HG02840 (cell line): ENCODE results near the gene IGF1R.
"Not testable (repeated sequence)": the region's sequence is repeated elsewhere in the genome, so short reads cannot be mapped to it uniquely, and the experiment has no call there.

Experiments
- ATAC-seq: cut with Tn5 transposase; IDR thresholded peaks from one replicate; pipeline ENCODE4 v1.9.1; 2021; ENCODE audit warnings: mild to moderate bottlenecking, moderate library complexity, moderate number of reproducible peaks; ENCODE audit not compliant: unreplicated experiment, low FRiP score

The IGF1R gene

GRCh38 chr15:98647774-98648653 lies at the start of gene IGF1R:
IGF1R (plus strand) TSS chr15:98648539; CDS start chr15:98649582, 1,043 bp downstream.
- peak; percentile 73 for ATAC-seq

- ATAC-seq, result peak; percentile 63
Measured at GRCh38 chr15:98599909-98600691, 48.2 kb upstream of the IGF1R start.

- no peak for ATAC-seq
Measured at GRCh38 chr15:98604983-98605382, 43.4 kb upstream of the IGF1R start.

GRCh38 chr15:98609144-98609852 lies 39.0 kb upstream of the IGF1R start:
- ATAC-seq, result no peak

GRCh38 chr15:98610991-98611390 lies 37.3 kb upstream of the IGF1R start:
- no peak for ATAC-seq

- ATAC-seq, result no peak
Measured at GRCh38 chr15:98611808-98612207, 36.5 kb upstream of the IGF1R start.

- ATAC-seq, result no peak
Measured at GRCh38 chr15:98612490-98613110, 35.7 kb upstream of the IGF1R start.

GRCh38 chr15:98614681-98615080 lies 33.7 kb upstream of the IGF1R start:
- ATAC-seq, result no peak

GRCh38 chr15:98616397-98616796 lies 31.9 kb upstream of the IGF1R start:
- no peak for ATAC-seq

GRCh38 chr15:98617328-98617980 lies 30.9 kb upstream of the IGF1R start:
- no peak for ATAC-seq

- not testable (repeated sequence) for ATAC-seq
Measured at GRCh38 chr15:98618576-98618975, 29.8 kb upstream of the IGF1R start.

GRCh38 chr15:98620020-98620419 lies 28.3 kb upstream of the IGF1R start:
- ATAC-seq, result no peak

GRCh38 chr15:98621021-98621420 lies 27.3 kb upstream of the IGF1R start:
- ATAC-seq, result no peak

- no peak for ATAC-seq
Measured at GRCh38 chr15:98625614-98626013, 22.7 kb upstream of the IGF1R start.

GRCh38 chr15:98626153-98626552 lies 22.2 kb upstream of the IGF1R start:
- no peak for ATAC-seq

GRCh38 chr15:98628216-98628615 lies 20.1 kb upstream of the IGF1R start:
- ATAC-seq, result no peak

- no peak for ATAC-seq
Measured at GRCh38 chr15:98635848-98636247, 12.5 kb upstream of the IGF1R start.

- ATAC-seq, result no peak
Measured at GRCh38 chr15:98643115-98643514, 5.2 kb upstream of the IGF1R start.

- no peak for ATAC-seq
Measured at GRCh38 chr15:98646546-98647025, 1.8 kb upstream of the IGF1R start.
